ENCODE data around the gene PPP2R2B.

PPP2R2B gene

DNA sequence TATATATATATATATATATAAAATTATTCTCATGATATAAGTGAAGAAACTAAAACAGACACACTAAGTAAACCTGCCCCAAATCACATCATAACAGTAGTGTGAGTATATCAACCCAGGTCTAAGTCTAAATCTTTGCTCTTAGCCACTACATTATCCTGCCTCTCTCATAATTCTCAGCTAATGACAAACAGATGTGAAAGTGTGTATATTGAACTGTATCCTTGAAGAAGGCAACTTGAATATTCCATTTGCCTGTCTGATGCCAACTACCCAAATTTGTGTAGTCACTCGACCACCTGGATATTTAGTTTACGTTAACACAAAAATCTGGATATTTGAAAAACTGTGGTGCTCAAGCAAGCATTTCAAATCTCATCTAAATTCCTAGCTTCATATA lies 97.4 kb downstream of the PPP2R2B start:
- no peak for DNase-seq (ENCODE audit: low read depth)

DNA sequence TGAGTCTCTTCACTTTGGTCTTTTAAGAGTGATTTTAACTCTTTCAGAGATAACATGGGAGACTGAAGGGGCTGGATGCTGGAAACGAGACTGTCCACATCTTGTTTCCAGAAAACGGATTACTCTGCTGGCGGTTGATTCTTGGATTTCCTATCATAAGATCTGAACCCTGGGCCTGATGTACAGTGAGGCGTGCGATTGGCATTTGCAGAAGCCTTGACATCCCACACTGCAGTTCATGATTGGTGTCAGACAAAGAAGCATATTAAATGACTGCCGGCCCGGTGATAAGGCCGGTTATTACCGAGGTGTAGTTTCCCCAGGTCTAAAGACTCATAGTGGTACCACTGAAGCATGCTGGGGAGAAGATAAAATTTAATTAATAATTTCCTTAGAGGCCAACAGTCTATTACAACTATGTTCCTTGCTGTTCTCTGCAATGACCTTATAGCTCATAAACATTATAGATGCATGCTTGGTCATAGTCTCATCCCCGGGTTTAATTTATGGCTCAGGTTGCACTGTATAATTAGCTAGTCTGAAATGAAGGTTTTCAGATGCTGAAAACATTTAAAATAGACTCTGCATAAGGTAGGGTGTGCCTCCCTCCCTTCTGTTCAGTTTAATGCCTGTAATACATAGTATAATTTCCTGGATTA lies 99.2 kb downstream of the PPP2R2B start:
- DNase-seq (ENCODE audit: low read depth), result no peak

DNA sequence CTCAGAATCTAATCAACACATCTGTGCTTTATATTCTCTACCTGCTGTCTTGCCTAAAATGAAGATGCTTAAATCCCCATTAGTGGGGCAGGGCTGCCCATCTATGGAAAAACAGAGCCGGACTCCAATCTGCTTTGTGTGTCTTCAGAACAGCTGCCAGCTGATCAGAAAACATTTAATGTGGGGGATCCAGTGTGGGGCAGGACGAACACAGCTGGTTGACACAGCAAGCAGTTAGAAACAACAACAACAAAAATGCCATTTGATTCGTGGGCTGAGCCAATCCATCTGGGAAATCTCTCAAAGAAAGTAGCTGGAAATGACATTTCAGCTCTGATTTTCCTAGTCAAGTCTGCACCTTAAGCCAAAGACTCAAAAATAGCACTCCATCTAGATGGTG lies 99.8 kb downstream of the PPP2R2B start:
- no peak for DNase-seq (ENCODE audit: low read depth)

DNA sequence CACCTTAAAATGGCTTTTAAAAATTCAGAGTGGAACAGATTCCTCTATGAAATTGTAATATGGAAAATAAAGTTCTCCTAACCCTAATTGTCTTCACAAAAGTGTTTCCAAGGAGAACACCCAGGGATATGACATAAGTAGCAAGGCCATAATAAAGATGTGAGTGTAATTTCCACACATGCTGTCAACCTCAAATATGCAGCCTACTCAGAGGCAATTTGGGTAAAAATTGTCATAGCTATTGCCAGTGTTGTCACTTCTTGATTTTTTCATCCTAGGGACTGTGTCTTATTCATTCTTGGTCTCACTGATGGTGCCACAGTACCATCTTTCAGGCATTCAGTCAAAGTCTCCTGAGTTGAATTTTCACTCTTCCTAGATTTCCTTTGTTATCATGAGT lies 100.3 kb downstream of the PPP2R2B start:
- DNase-seq (ENCODE audit: low read depth), result no peak

DNA sequence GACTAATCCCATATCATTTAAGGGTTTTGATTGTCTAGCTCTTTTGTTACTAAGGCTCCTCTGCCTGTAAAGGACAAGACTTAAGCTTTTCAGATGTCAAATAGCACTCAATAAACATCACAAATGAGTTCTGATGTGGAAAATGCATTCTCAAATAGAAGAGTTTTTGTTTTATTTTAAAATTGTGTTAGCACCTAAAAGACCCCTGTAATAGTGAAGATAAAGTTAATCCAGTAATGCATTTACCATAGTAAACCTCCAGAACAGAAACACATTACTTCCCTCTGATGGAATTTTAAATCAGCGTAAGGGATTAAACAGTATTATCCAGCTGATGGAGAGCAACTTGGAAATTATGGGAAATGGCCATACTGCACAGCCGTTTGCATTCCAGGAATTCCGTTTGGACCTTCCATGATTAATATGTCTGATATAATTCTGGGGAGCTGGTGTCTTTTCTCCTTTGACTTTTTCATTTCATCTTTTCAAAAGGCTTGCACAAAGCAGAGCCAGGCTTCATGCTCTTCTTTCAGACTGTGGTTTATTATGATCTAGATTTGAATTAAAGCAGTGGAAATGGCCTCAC lies 105.6 kb downstream of the PPP2R2B start:
- no peak for DNase-seq (ENCODE audit: low read depth)

DNA sequence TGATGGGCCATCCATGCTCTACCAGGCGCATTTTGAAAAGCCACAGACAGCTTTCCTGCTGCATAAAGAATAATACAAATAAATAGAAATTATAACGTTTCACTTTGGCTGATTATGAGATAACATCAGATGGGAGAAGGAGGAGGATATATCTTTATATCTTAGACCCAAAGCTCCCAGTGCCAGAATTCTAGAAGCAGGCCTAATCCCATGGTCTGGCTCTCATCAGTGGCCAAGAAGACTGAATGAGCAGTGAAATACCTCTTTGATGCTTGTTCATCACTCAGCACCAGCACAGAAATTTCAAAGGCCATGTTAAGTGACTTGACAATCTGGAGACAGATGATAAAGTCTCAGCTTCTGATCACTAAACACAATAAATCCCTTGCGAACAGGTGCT lies 107.6 kb downstream of the PPP2R2B start:
- no peak for DNase-seq (ENCODE audit: low read depth)

DNA sequence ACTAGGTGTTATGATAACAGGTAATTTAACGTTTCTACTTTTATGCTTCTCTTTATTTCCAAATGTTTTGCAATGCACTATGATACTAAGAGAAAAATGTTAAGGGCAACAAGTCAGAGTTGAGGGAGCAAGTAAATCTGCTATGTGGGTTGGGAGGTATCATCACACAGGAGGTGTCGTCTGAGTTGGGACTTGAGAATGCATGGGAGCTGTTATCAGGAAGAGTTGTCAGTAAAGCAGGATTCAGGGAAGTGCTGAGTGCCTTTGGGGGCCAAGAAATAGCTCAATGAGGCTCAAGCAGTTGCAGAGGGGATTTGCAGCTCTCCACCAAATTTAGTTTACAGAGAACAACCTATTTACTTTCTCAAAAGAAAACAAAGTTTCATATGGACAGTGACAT lies 108.0 kb downstream of the PPP2R2B start:
- DNase-seq (ENCODE audit: low read depth), result no peak

DNA sequence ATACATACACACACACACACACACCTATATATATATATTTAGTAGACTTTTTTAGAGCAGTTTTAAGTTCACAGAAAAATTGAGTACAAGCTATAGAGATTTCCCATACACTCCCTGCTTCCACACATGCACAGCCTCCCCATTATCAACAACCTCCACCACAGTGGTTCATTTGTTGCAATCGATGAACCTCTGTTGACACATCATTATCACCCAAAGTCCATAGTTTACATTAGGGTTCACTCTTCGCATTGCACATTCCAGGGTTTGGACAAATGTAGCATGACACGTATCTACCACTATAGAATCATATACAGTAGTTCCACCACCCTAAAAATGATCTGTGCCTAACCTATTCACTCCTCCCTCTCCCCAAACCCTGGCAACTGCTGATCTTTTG lies 111.0 kb downstream of the PPP2R2B start:
- no peak for DNase-seq (ENCODE audit: low read depth)

DNA sequence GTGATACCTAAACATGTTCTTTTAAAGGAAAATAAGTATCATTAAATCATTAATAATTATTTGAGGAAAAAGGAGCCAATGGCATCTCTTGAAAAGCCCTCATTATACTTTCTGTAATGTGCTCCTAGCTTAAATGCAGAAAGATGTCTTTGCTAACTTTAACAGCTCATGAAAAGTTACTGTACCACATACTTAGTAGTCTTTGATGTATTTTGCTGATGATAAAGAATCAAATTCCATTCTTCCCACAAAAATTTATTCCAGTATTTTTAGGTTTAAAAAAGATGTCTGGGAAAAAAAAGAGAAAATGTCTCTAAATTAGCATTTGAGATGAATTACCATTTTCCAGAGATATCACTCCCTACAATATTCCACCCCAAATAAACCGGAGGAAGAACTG lies 112.5 kb downstream of the PPP2R2B start:
- no peak for DNase-seq (ENCODE audit: low read depth)

DNA sequence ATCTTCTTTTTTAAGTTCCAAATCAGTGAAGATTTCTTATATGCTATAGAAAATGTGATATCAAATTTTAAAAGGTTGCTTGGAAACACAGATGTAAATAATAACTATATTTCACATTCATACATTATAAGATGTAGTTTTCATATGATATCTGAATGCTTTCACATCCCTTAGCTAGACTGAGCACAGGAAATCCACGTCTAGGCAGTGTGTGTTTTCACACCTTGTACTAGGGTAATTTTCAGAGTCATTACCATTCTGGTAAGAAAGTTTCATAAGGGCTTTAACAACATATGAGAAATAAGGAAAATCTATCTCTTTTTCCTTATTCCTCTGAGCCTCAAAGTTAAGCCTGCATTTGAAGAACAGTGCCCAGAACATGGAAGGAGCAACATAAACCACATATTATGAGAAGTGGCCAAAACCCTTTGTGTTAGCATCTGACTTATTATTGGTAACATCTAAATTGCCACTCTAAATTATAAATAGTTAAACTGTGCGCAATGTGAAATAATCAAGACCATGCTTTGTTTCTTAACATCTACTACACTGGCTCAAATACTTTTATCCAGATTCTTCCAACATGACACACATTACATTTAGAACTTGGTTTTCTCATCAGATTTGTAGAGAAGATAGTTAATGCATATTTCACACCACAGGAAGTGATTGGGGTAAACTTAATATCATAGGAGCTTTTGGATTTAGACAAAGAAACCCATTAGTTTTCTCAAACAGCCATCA lies 113.3 kb downstream of the PPP2R2B start:
- no peak for DNase-seq (ENCODE audit: low read depth)

DNA sequence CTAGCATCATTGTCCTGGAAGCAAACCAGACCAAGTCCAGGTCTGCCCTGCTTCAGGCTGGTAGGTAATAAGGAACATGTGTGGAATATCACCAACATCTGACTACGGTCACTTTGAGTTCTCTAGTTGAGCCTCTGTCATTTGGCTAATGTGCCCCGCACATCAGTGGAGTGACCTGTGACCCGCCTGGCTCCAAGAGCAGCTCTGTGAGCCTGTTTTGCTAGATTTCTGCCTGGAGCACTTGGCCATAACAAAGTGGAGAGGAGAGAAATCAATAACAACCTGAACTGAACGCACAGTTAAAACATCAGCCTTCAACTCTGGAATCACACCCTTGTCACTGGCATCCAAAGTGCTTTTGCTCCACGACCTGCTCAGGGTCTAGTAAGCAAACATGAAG lies 115.7 kb downstream of the PPP2R2B start:
- DNase-seq (ENCODE audit: low read depth), result no peak

DNA sequence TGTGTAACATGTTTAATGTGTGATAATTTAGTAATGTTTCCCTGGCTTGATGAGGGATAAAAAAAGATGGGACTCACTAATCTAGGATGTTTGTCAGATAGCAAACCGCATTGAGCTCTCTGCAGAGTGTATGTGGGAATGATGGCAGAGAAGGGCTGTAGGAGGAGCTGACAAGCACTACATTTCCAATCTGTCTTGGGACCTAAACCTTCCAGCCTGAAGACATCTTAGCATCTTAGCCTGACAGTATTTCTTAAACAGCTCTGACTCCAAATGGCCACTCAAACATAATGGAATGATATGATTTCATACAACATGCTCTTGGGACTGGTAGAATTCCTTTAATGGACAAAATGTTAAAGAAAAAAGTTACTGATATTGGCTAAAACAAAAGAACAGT lies 116.7 kb downstream of the PPP2R2B start:
- DNase-seq (ENCODE audit: low read depth), result no peak

DNA sequence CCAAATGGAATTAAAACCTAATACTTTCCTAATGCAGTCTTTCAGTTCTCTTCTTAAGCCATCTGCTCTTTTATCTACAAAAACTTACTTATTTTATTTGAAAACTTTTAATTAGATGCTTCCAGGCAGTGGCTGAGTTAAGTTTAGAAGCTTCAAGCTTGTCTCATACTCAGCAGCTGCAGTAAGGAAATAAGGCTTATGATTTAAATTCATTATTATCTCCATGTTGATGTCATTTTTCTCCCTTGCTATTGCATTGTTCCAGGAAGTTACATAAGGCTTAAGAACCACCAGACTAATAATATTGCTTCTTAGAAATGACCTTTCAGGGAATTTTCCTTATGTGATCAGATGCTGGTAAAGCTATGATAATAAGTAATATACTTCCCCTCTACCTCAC lies 119.6 kb downstream of the PPP2R2B start:
- DNase-seq (ENCODE audit: low read depth), result no peak

DNA sequence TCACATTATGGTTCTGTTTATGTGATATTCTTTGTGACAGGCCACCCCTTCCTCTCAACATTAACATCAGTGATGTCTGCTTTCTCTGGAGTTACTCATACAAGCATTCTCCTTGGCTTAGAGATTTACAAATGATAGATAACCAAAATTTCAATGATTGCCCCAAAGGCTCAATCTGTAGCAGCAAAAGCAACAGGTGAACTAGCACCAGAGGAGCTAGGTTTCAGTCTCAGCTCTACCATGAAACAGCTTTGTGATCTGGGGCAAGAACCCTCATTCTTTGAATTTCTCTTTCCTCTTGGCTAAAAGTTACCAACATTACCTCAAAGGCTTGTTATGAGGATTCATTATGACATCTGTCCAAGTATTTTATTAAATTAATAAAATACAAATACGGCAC lies 120.5 kb downstream of the PPP2R2B start:
- no peak for DNase-seq (ENCODE audit: low read depth)

DNA sequence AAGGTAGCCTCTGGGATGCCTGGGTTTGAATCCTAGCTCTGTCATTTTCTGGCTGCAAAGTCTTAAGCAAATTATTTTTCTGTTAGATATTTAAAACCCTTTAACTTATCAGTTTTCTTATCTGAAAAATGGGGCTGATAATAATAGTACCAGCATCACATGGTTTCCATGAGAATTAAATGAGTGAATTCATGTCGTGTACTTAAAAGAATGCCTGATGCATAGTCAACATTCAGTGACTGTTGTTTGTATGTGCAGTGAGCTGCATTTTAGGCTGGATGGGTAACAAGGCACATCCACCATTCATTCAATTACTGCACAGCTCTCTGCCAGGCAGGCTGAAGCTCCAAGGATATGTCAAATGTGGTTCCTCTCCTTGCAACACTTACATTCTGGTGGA lies 122.0 kb downstream of the PPP2R2B start:
- no peak for DNase-seq (ENCODE audit: low read depth)

DNA sequence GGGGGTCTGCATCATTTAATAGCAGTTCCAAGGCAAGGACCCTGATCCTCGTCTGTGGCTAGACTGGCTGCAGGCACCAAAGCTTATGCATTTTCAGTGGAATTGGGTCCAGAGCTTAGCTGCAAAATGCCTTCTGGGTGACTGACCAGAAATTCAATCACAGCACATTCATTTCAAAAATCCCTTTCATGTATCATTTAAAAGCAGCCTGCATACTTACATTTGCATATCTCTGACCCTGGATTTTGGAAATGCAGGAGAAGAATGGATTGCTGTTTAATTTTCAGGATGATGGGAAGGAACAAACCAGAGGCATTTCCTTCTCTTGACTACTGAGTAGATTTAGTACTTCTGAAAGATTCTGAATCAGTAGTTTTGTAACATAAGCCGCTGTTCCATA lies 122.8 kb downstream of the PPP2R2B start:
- no peak for DNase-seq (ENCODE audit: low read depth)

DNA sequence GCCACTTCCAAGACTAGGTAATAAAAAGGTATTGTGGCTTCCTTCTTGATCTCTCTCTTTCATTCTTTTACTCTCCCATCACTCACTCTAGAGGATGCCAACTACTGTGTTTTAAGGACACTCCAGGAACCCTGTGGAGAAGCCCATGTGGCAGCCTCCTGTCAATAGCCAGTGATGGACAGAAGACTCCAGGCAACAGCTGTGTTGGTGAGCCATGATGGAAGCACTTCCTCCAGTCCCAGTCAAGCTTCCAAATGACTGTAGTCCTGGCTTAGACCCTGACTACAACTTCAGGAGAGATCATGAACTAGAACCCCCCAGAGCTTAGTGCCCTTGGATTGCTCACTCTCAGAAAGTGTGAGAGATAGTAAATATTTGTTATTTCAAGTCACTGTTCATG lies 123.9 kb downstream of the PPP2R2B start:
- DNase-seq (ENCODE audit: low read depth), result no peak

DNA sequence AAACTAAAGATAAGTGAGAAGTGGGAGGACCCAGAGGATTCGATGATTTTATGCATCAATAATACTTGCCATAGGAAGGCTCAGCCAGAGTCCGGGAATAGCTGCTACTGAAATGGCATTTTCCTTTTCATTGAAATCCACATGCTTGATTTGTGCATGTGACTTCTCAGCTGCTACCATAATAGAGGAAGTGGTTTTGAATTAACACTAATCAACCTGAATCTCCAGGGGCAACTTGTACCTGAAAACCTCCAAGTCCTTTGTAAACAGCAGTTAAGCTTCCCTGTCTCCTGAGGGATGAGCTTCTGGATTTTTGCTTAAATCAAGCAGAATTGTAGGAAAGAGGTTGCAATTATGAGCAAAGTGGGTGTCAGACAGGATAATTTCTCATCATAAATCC lies 124.9 kb downstream of the PPP2R2B start:
- DNase-seq (ENCODE audit: low read depth), result no peak

DNA sequence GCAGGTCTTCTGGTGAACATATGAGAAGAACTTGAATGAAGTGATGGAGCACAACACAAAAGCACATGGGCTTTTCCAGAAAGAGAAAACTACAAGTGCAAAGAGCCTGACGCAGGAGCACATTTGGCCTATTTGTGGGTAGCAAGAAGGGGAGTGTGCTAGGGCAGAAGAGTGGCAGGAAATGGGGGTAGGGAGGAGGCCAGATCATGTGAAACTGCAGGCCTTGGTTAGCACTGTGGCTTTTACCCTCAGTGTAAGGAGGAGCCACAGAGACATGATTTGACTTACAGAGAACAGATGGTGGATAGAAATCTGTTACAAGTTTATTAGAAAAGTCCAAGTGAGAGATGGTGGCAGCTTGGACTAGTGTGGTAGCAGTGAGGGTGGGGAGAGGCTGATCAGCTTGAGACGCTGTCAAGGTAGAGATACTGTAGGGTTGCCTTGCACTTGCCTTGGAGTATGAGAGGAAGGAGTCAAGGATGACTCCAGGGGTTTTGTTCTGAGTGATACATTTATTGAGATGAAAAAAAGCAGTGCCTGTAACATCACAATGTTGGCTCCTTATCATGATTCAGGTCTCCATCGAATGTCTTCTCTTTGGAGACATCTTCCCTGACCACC lies 126.7 kb downstream of the PPP2R2B start:
- peak; percentile 20 for DNase-seq (ENCODE audit: low read depth)

DNA sequence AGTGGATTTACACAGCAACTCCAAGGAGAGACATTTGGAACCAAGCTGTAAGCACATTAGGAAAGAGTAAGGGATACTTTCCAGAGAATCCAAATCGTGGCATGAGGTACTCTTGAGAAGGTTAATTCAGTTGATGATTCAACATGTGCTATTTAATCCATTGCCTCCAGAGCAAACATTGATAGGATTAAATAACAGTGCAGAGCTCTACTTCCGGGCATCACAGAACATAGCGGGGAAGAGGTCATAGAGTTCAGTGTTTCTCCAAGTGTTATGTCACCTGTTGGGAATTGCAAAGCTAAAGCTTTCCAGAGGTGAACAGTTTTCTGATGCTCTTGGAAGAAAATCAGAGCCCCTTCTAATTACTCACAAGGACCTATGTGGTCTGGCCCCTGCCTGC lies 127.5 kb downstream of the PPP2R2B start:
- DNase-seq (ENCODE audit: low read depth), result no peak

DNA sequence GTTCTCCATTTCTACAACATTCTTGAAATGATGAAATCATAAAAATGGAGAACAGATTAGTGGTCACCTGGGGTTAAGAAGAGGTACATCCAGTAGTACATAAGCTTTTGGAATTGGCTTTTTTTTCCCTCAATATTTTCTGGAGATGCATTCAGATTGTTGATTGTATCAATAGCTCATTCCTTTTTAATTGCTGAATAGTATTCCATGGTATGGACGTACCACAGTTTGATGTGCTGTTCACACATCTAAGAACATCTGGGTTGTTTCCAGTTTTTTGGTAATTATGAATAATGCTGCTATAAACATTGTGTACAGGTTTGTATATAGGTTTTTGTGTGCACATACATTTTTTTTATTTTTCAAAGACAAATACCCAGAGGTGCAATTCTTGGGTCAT lies 130.0 kb downstream of the PPP2R2B start:
- no peak for DNase-seq (ENCODE audit: low read depth)

DNA sequence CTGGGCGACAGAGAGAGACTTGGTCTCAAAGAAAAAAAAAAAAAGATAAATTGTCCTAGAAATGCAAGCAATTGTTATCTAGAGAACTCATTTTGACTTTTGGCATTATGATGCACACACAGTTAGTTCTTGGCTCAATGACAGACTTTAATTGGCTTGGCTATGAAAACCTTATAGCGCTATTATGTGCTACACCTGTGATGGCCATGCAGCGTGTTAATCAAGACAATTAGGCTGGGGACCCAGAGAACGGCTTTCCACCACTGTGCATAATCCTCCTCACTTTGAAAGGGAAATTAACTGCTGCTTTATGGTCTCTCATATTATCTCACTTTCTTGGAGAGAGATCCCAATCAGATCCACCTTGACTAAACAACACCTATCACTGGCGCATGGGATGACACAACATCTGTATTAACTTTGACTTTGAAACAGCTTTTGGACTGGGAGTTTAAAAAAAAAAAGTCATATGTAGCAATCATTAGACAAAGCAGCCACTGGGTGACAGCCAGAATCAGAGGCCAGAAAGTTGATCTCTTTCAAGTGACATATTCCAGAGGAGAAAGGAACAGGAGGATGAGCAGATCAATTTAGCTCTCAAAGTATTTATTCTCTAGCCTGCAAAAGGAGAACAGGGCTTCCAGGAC lies 132.5 kb downstream of the PPP2R2B start:
- no peak for DNase-seq (ENCODE audit: low read depth)
